Fibroblast of skin of left biceps (primary cell): ENCODE measurements around the gene LRRC15.

ENCODE experiments used
- DNase-seq, 2 experiments: peaks; one replicate each; pipeline ENCODE4 v3.0.0-alpha.2; 2013; ENCODE audit warnings: low read depth in 2 of 2

Gene LRRC15

GRCh38 chr3:194336601-194337355 lies 32.8 kb downstream of the LRRC15 start:
- DNase-seq = no peak

GRCh38 chr3:194333981-194334320 lies 35.6 kb downstream of the LRRC15 start:
- DNase-seq = no peak

- no peak for DNase-seq
Measured at GRCh38 chr3:194333212-194333980, 36.1 kb downstream of the LRRC15 start.

- DNase-seq = no peak
Measured at GRCh38 chr3:194332858-194333211, 36.7 kb downstream of the LRRC15 start.

GRCh38 chr3:194330579-194330978 lies 39.0 kb downstream of the LRRC15 start:
- peak in 1 of 2 experiments; percentile 69 for DNase-seq

GRCh38 chr3:194330160-194330559 lies 39.4 kb downstream of the LRRC15 start:
- DNase-seq = no peak

GRCh38 chr3:194329583-194329965 lies 40.0 kb downstream of the LRRC15 start:
- no peak for DNase-seq

- DNase-seq = no peak
Measured at GRCh38 chr3:194328942-194329582, 40.5 kb downstream of the LRRC15 start.

- DNase-seq = no peak
Measured at GRCh38 chr3:194328053-194328657, 41.4 kb downstream of the LRRC15 start.

- DNase-seq = no peak
Measured at GRCh38 chr3:194327218-194328052, 42.1 kb downstream of the LRRC15 start.

GRCh38 chr3:194326968-194327217 lies 42.6 kb downstream of the LRRC15 start:
- DNase-seq = no peak

GRCh38 chr3:194326192-194326967 lies 43.2 kb downstream of the LRRC15 start:
- no peak for DNase-seq

GRCh38 chr3:194325424-194326153 lies 44.0 kb downstream of the LRRC15 start:
- no peak for DNase-seq

- DNase-seq = no peak
Measured at GRCh38 chr3:194324823-194325327, 44.7 kb downstream of the LRRC15 start.

GRCh38 chr3:194323785-194324735 lies 45.5 kb downstream of the LRRC15 start:
- no peak for DNase-seq

GRCh38 chr3:194322678-194323211 lies 46.8 kb downstream of the LRRC15 start:
- no peak for DNase-seq

- no peak for DNase-seq
Measured at GRCh38 chr3:194321693-194322640, 47.6 kb downstream of the LRRC15 start.
